SK-N-SH (cell line): ENCODE measurements around the gene MN1. TPM values are rescaled to one million over a fixed set of nuclear protein-coding genes. Genes with fewer than 3 reads are reported as not detected.

Experiments used
- CTCF ChIA-PET: fragments of 300-600, 350-600 bp; formaldehyde crosslinking; extraction: SDS; loops from one replicate; lab custom pipeline; 2021; lab: Yijun Ruan, JAX
- POLR2A ChIA-PET: fragments of 350-600 bp; sonication (Branson Sonifier 250); formaldehyde crosslinking; extraction: SDS; loops from one replicate; lab custom pipeline; 2020; ENCODE audit warnings: antibody characterized with exemption, inconsistent platforms; lab: Yijun Ruan, JAX
- DNase-seq: peaks from one replicate; pipeline ENCODE4 v3.0.0; 2012
- H2AFZ ChIP-seq: fragments of 200-600 bp; sonication (generic); 2 replicates; pipeline ENCODE4 v1.8.1; 2016; ENCODE audit warnings: antibody characterized with exemption, mild to moderate bottlenecking, low read depth
- H3F3A ChIP-seq: fragments of 200-600 bp; sonication (generic); replicated peaks from 2 replicates; pipeline ENCODE3; 2016; ENCODE audit warnings: antibody characterized with exemption, mild to moderate bottlenecking; ENCODE audit not compliant: insufficient read depth
- H3K27ac ChIP-seq, 2 experiments: fragments of 200-500 bp in 1 of 2; fragments of 200-600 bp in 1 of 2; sonication (Bioruptor generic) in 1 of 2; sonication (generic), shearing (Covaris generic) in 1 of 2; 2 replicates each; pipeline versions ENCODE4 v1.5.1 to v1.6.1; 2014 to 2016; ENCODE audit warnings: low read depth in 2 of 2, inconsistent platforms in 1 of 2, low read length in 1 of 2, mild to moderate bottlenecking in 1 of 2, mixed read lengths in 1 of 2
- H3K27me3 ChIP-seq: fragments of 200-600 bp; sonication (generic), shearing (Covaris generic); 2 replicates; pipeline ENCODE4 v1.6.1; 2016; ENCODE audit warnings: mixed run types; ENCODE audit not compliant: insufficient read depth
- H3K36me3 ChIP-seq, 2 experiments: fragments of 200-500 bp in 1 of 2; fragments of 200-600 bp in 1 of 2; sonication (Bioruptor generic) in 1 of 2; sonication (generic) in 1 of 2; replicated peaks in 1 of 2; 2 replicates each; pipeline versions ENCODE3 to v1.5.1; 2014 to 2016; ENCODE audit warnings: low read length in 1 of 2, mild to moderate bottlenecking in 1 of 2; ENCODE audit not compliant: insufficient read depth in 2 of 2, control insufficient read depth in 1 of 2
- H3K4me1 ChIP-seq, 2 experiments: fragments of 200-500 bp in 1 of 2; fragments of 200-600 bp in 1 of 2; sonication (Bioruptor generic) in 1 of 2; sonication (generic), shearing (Covaris generic) in 1 of 2; 2 replicates each; pipeline versions ENCODE4 v1.5.1 to v1.6.1; 2014 to 2016; ENCODE audit warnings: low read depth in 1 of 2, low read length in 1 of 2, mixed run types in 1 of 2; ENCODE audit not compliant: insufficient read depth in 2 of 2, control insufficient read depth in 1 of 2
- H3K4me2 ChIP-seq: fragments of 200-600 bp; sonication (generic), shearing (Covaris generic); 2 replicates; pipeline ENCODE4 v1.6.1; 2017; ENCODE audit warnings: mixed run types
- H3K4me3 ChIP-seq, 2 experiments: fragments of 200-500 bp in 1 of 2; fragments of 200-600 bp in 1 of 2; sonication (Bioruptor generic) in 1 of 2; sonication (generic), shearing (Covaris generic) in 1 of 2; 2 replicates each; pipeline versions ENCODE4 v1.5.1 to v1.8.1; 2014 to 2016; ENCODE audit warnings: low read depth in 2 of 2, inconsistent platforms in 1 of 2, low read length in 1 of 2, mild to moderate bottlenecking in 1 of 2, mixed read lengths in 1 of 2, moderate library complexity in 1 of 2
- H3K79me2 ChIP-seq: fragments of 200-600 bp; sonication (generic); 2 replicates; pipeline ENCODE4 v1.8.1; 2017; ENCODE audit warnings: mild to moderate bottlenecking; ENCODE audit not compliant: insufficient read depth
- H3K9ac ChIP-seq: fragments of 200-600 bp; sonication (generic); 2 replicates; pipeline ENCODE4 v1.6.1; 2017; ENCODE audit warnings: mixed run types
- H3K9me2 ChIP-seq: fragments of 200-600 bp; sonication (generic); 2 replicates; pipeline ENCODE4 v1.6.1; 2017; ENCODE audit warnings: mixed run types
- H3K9me3 ChIP-seq: fragments of 200-600 bp; sonication (generic); 2 replicates; pipeline ENCODE4 v1.6.1; 2017; ENCODE audit warnings: mixed run types, mild to moderate bottlenecking, moderate library complexity
- H4K20me1 ChIP-seq: fragments of 200-600 bp; sonication (generic); 2 replicates; pipeline ENCODE4 v1.6.1; 2017; ENCODE audit warnings: mild to moderate bottlenecking, mixed run types; ENCODE audit not compliant: insufficient read depth
- EP300 ChIP-seq, 2 experiments: IDR thresholded peaks; 2 replicates each; pipeline versions ENCODE4 v1.4.0 to v1.6.1; 2012; ENCODE audit warnings: borderline replicate concordance in 1 of 2, low read depth in 1 of 2, low read length in 1 of 2
- EZH2phosphoT487 ChIP-seq: fragments of 200-600 bp; sonication (generic); IDR thresholded peaks from 2 replicates; pipeline ENCODE4 v1.6.1; 2017; ENCODE audit warnings: low read depth, mixed run types, mild to moderate bottlenecking, antibody characterized with exemption, moderate library complexity, borderline replicate concordance
- GABPA ChIP-seq: IDR thresholded peaks from 2 replicates; pipeline ENCODE4 v1.4.0; 2012; ENCODE audit warnings: low read depth, mild to moderate bottlenecking
- GATA2 ChIP-seq: sonication (generic); formaldehyde crosslinking; IDR thresholded peaks from 2 replicates; pipeline ENCODE4 v1.5.0; 2020; ENCODE audit warnings: mild to moderate bottlenecking, missing genetic modification reagents
- MEF2A ChIP-seq: IDR thresholded peaks from 2 replicates; pipeline ENCODE4 v1.4.0; 2012; ENCODE audit warnings: low read depth, borderline replicate concordance
- MXI1 ChIP-seq: IDR thresholded peaks from 2 replicates; pipeline ENCODE4 v1.6.1; 2012; ENCODE audit warnings: mild to moderate bottlenecking, low read depth, low read length, improper control_type of control experiment
- RAD21 ChIP-seq: IDR thresholded peaks from 2 replicates; pipeline ENCODE4 v1.6.1; 2012; ENCODE audit warnings: mild to moderate bottlenecking, low read length
- TAF1 ChIP-seq: IDR thresholded peaks from 2 replicates; pipeline ENCODE4 v1.6.1; 2012; ENCODE audit warnings: low read depth, mild to moderate bottlenecking, low read length, moderate library complexity, borderline replicate concordance
- TCF12 ChIP-seq: IDR thresholded peaks from 2 replicates; pipeline ENCODE4 v1.4.0; 2012
- WGBS: methylation state at CpG from one replicate; pipeline ENCODE4 v1.1.6; 2017; ENCODE audit warnings: low lambda C conversion rate; 5-methylcytosine and 5-hydroxymethylcytosine counted together
- polyA plus RNA-seq, 3 experiments: library from polyadenylated mRNA; depleted of rRNA; stranded (reverse); fragments of >200 nt; gene quantifications; 2 replicates each; pipeline ENCODE4 v1.2.3, GENCODE V29; 2012
- TF ChIP-seq, protein P1 (sequence below): IDR thresholded peaks from 2 replicates; pipeline ENCODE4; 2012

MN1 gene
- polyA plus RNA-seq, 1 of the 3 experiments (the other 2 are of a cell fraction): 0.20 TPM

DNA sequence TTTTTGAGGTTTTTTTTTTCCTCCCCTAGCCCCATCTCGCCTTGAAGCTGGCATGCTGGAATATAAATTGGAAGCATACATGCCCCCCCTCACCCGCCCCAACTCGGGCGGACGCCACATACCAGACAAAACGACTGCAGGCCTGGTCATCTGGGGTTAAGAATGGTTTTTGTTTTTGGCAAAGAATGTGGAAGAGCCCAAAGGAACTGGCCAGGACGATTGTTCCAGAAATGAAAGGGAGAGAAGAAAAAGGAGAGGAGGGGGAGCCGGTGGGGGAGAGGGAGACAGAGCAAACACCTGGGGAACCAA is 25.0 kb downstream of the MN1 start (continued):
- TF ChIP-seq TAF1: no peak
- TF ChIP-seq, all 33 proteins: peak for 0

DNA sequence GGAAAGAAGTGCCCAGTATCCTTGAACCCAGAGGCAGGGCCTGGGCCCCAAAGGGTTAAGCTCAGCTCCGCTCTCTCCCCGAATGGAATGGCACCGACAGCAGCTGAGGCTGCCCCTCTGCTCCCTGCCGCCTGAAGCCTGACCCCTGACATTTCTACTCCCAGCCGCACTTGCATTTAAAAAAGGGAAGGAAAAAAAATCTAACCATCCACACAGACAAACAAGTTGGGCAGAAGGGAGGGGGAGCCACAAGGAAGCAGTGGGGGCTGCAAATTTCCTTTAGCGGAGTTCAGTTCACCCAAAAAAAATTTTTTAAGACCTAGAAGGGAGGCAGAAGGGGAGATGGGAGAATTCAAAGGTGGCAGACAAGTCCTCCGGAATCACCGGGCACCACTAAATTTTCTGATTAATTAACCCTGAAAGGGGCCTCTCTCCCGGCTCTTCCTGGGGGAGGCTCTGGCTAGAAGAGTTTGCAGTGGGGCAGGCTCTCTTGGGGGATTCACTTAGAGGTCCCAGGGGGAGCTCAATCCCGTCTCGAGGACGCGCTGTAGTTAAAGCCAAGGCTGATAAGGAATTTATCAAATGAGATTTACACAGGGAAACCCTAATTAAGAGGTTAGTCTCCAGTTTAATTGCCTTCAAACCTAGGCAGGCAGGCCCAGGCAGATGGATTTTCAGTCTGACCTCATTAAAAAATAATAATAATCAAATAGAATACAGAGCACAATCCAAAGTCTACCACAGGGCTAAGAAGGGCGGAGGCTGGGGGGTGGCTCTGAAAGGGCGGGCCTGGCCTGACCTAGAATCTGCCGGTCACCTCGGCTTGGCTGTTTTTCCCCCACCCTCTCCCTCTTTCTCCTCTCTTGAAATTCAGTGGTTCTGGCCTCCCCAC is 25.6 kb downstream of the MN1 start:
- peak; percentile 49 for DNase-seq
- Histone ChIP-seq H3K4me2 (no peak overlapping the region), H3K4me3 (no peak overlapping the region), H3K4me1 (peaks cover 0 to 9% of the 10 kb centered on the region in 2 experiments; a peak in 2 of 4 replicates)
- TF ChIP-seq MXI1: no peak
- no peak for TF ChIP-seq GATA2 (CRISPR knock-in tag)
- TF ChIP-seq EZH2phosphoT487: no peak
- TF ChIP-seq EP300 (IDR thresholded peaks at IDR 0.05; ENCODE audit: borderline replicate concordance in 1 of 2, low read depth in 1 of 2, low read length in 1 of 2): no peak
- TF ChIP-seq, all 33 proteins: peak for 0
- CTCF ChIA-PET: interaction anchor here (0.6 kb wide), 1 partner anchor 15 kb away, joined by 3 read pairs; no protein-coding TSS in a partner anchor
- no peaks in the 10 kb centered on the region for H4K20me1 ChIP-seq
- no peaks in the 10 kb centered on the region for H3K9me2 ChIP-seq
- 69% methylated on average over 17 of the region's 17 CpGs for WGBS
- no peaks in the 10 kb centered on the region for H3K9me3 ChIP-seq
- H3K79me2 ChIP-seq: no peaks in the 10 kb centered on the region
- no peak overlapping the region for H3K27ac ChIP-seq
- H3K27me3 ChIP-seq: no peaks in the 10 kb centered on the region
- H3K9ac ChIP-seq: no peak overlapping the region
- H2AFZ ChIP-seq: no peak overlapping the region
- H3F3A ChIP-seq: no peaks in the 10 kb centered on the region
- POLR2A ChIA-PET: no interaction called here
- no peaks in the 10 kb centered on the region for H3K36me3 ChIP-seq

DNA sequence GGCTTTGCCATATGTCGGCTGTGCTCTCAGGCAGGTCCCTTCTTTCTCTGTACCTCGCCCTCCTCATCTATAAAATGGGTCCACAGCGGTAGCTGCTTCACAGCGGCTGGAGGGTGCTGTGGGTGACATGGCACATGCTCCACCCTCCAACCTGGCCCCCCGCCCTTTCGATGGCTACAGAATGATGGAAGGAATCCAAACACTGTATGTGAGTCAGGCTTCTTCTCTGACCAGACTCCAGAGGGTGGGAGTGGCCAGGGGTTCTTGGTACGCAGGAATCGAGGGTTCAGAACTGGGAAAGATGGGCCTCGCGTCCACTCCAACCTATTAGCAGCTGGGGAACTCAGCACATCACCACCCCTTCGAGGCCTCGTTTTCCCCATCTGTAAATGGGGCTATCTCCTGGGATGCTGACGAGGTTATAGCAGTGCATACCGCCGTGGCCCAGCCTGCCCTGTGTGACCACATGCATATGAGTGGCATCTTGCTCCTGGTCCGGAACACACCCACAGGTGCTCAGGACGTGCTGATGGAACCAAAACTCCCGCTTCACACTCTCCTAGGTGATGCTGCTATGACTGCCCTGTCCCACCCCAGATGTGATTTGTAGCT is 26.4 kb downstream of the MN1 start:
- no peaks in the 10 kb centered on the region for H4K20me1 ChIP-seq
- TF ChIP-seq MEF2A (no peak), TCF12 (no peak), RAD21 (no peak), EP300 (IDR thresholded peaks at IDR 0.05; ENCODE audit: borderline replicate concordance in 1 of 2, low read depth in 1 of 2, low read length in 1 of 2) (no peak), GABPA (no peak)
- TF ChIP-seq, protein P1, sequence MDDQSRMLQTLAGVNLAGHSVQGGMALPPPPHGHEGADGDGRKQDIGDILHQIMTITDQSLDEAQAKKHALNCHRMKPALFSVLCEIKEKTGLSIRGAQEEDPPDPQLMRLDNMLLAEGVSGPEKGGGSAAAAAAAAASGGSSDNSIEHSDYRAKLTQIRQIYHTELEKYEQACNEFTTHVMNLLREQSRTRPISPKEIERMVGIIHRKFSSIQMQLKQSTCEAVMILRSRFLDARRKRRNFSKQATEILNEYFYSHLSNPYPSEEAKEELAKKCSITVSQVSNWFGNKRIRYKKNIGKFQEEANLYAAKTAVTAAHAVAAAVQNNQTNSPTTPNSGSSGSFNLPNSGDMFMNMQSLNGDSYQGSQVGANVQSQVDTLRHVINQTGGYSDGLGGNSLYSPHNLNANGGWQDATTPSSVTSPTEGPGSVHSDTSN: no peak
- POLR2A ChIA-PET: no interaction called here
- H3K4me2 ChIP-seq: no peak overlapping the region
- H3K79me2 ChIP-seq: no peaks in the 10 kb centered on the region
- H3K4me1 ChIP-seq: peaks cover 0 to 9% of the 10 kb centered on the region in 2 experiments; a peak in 2 of 4 replicates
- H3K27ac ChIP-seq: no peak overlapping the region
- CTCF ChIA-PET: no interaction called here
- no peaks in the 10 kb centered on the region for H3K36me3 ChIP-seq
- WGBS: 92% methylated on average over 14 of the region's 18 CpGs
- no peaks in the 10 kb centered on the region for H3F3A ChIP-seq
- DNase-seq: no peak
- H2AFZ ChIP-seq: no peak overlapping the region
- H3K9me2 ChIP-seq: no peaks in the 10 kb centered on the region
- no peaks in the 10 kb centered on the region for H3K9me3 ChIP-seq
- H3K4me3 ChIP-seq: no peak overlapping the region
- no peak overlapping the region for H3K9ac ChIP-seq
- H3K27me3 ChIP-seq: no peaks in the 10 kb centered on the region
